ENCODE results near the gene AASDHPPT. TPM values are rescaled to one million over a fixed set of nuclear protein-coding genes. Genes with fewer than 3 reads are reported as not detected.

Gene AASDHPPT
- polyA plus RNA-seq, result 35.1 TPM
- long read RNA-seq, donor 1, transcript AASDHPPT-201 (6 exons, 2,955 nt), result major isoform, 10 of 11 reads
- long read RNA-seq, donor 1, partial matches to known transcripts, result 0 of 11 reads
- long read RNA-seq, donor 1, other reads (novel, unspliced or antisense), result 0 of 11 reads
- long read RNA-seq, donor 2, full-length matches to known transcripts, result 22 of 22 reads
- long read RNA-seq, donor 2, partial matches to known transcripts, result 0 of 22 reads
- long read RNA-seq, donor 2, other reads (novel, unspliced or antisense), result 0 of 22 reads
- long read RNA-seq, donor 3, result 0 reads
- long read RNA-seq, donor 4, transcript AASDHPPT-201 (6 exons, 2,955 nt), result major isoform, 5 of 5 reads
- long read RNA-seq, donor 4, partial matches to known transcripts, result 0 of 5 reads
- long read RNA-seq, donor 4, other reads (novel, unspliced or antisense), result 0 of 5 reads
- long read RNA-seq, donor 5, transcript AASDHPPT-201 (6 exons, 2,955 nt), result major isoform, 12 of 13 reads
- long read RNA-seq, donor 5, partial matches to known transcripts, result 0 of 13 reads
- long read RNA-seq, donor 5, other reads (novel, unspliced or antisense), result 0 of 13 reads
- long read RNA-seq, donor 6, transcript AASDHPPT-201 (6 exons, 2,955 nt), result major isoform, 26 of 27 reads
- long read RNA-seq, donor 6, partial matches to known transcripts, result 0 of 27 reads
- long read RNA-seq, donor 6, other reads (novel, unspliced or antisense), result 0 of 27 reads
- long read RNA-seq, donor 7, transcript AASDHPPT-201 (6 exons, 2,955 nt), result major isoform, 12 of 12 reads
- long read RNA-seq, donor 7, partial matches to known transcripts, result 0 of 12 reads
- long read RNA-seq, donor 7, other reads (novel, unspliced or antisense), result 0 of 12 reads
- long read RNA-seq, donor 8, full-length matches to known transcripts, result 23 of 23 reads
- long read RNA-seq, donor 8, partial matches to known transcripts, result 0 of 23 reads
- long read RNA-seq, donor 8, other reads (novel, unspliced or antisense), result 0 of 23 reads
- long read RNA-seq, donor 9, transcript AASDHPPT-201 (6 exons, 2,955 nt), result major isoform, 19 of 19 reads
- long read RNA-seq, donor 9, partial matches to known transcripts, result 0 of 19 reads
- long read RNA-seq, donor 9, other reads (novel, unspliced or antisense), result 0 of 19 reads
- long read RNA-seq, donor 10, full-length matches to known transcripts, result 26 of 50 reads
- long read RNA-seq, donor 10, partial matches to known transcripts, result 18 of 50 reads
- long read RNA-seq, donor 10, other reads (novel, unspliced or antisense), result 6 of 50 reads
- long read RNA-seq, donor 11, transcript AASDHPPT-201 (6 exons, 2,955 nt), result major isoform, 17 of 17 reads
- long read RNA-seq, donor 11, partial matches to known transcripts, result 0 of 17 reads
- long read RNA-seq, donor 11, other reads (novel, unspliced or antisense), result 0 of 17 reads

DNA sequence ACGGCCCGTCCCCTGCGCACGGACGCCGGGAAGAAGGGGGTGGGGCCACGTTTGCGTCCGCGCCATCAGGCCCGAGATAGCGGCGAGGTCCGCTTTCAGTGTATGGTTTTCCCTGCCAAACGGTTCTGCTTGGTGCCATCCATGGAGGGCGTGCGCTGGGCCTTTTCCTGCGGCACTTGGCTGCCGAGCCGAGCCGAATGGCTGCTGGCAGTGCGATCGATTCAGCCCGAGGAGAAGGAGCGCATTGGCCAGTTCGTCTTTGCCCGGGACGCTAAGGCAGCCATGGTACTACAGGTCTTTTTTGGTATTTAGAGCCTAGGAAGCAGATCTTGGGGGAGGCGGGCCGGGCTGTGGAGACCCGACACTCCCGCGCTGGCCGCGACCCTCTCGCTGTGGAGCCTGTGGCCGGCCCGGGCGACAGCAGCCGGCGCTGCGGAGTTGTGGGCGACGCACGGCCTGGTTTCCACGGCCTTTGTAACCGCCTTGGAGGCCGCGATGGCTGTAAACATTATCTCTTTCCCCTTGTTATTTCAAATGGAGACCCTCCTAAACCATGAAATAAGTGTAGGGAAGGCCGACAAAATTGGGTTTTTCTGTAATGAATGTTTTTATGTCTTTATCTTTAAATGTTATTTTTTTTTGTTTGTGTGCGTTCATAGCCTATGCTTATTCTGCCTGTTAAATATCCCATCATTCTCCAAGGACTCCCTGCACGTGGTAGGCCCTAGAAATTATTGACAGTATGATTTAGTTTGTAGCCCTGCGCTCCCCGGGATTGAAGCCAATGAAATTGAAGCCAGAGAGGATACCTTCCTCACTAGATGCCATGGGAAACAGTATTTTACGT is at the start of gene AASDHPPT:
Gene AASDHPPT, plus strand, starts transcription at position 54 of the 847 bp plus-strand sequence. Its CDS starts 49 bp downstream, at position 103.
- peak in 1 of 2 donors; percentile 12 for DNase-seq
- no peaks in the 10 kb centered on the region for H3K9me3 ChIP-seq (ENCODE audit: control insufficient read depth, low read depth, low read length)
- no peaks in the 10 kb centered on the region for H3K27me3 ChIP-seq (ENCODE audit: control insufficient read depth, insufficient read depth, low read length)
- peaks cover 19% of the 10 kb centered on the region for H3K36me3 ChIP-seq (ENCODE audit: control insufficient read depth, insufficient read depth, low read length)
- H3K27ac ChIP-seq (ENCODE audit: low read length), result peak within 1 kb of the TSS; percentile 98
- H3K4me3 ChIP-seq (ENCODE audit: low read length), result peak within 1 kb of the TSS; percentile 86
- no peaks in the 10 kb centered on the region for H3K4me1 ChIP-seq (ENCODE audit: control insufficient read depth, insufficient read depth, low read length)
- WGBS (ENCODE audit: insufficient coverage, low lambda C conversion rate), result 0% methylated on average over 2 of the region's 55 CpGs

- Histone ChIP-seq H3K4me1 (ENCODE audit: control insufficient read depth, insufficient read depth, low read length) (no peaks in the 10 kb centered on the region), H3K9me3 (ENCODE audit: control insufficient read depth, low read depth, low read length) (no peaks in the 10 kb centered on the region), H3K27ac (ENCODE audit: low read length) (no peak overlapping the region), H3K4me3 (ENCODE audit: low read length) (no peak overlapping the region), H3K27me3 (ENCODE audit: control insufficient read depth, insufficient read depth, low read length) (no peaks in the 10 kb centered on the region), H3K36me3 (ENCODE audit: control insufficient read depth, insufficient read depth, low read length) (no peaks in the 10 kb centered on the region)
- no peak for DNase-seq
- 44% methylated on average over 4 of the region's 4 CpGs for WGBS (ENCODE audit: insufficient coverage, low lambda C conversion rate)
Observed at GRCh38 chr11:106030609-106031008, 46.9 kb upstream of the AASDHPPT start.

DNA sequence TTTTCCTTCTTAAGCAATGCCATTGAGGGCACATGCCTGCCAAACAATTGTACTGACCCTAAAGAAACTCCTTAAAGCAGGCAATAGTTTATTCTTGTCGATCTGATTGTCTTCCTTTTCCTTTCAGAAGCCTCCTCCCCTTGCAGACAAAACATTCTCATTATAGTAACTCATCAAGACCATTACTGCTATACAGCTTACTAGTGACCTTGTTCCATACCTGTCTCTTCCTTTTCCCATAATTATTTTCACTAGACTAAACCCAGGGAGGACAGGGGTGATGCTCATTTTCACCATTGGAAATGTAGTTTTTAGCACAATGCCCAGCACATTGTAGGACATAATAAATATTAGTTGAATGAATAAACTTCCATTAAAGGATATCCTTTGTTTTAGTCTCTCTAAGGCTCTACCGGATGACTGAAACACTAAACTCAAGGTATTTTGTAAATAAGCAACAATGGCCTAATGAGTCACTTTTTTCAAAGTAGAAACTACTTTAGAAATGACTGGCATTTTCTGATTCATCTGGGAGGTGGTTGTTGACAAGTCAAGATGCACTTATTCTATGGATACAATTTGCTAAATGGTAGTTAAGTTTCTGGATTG is 46.2 kb upstream of the AASDHPPT start:
- no peaks in the 10 kb centered on the region for H3K36me3 ChIP-seq (ENCODE audit: control insufficient read depth, insufficient read depth, low read length)
- no peak for DNase-seq
- no peaks in the 10 kb centered on the region for H3K9me3 ChIP-seq (ENCODE audit: control insufficient read depth, low read depth, low read length)
- H3K4me3 ChIP-seq (ENCODE audit: low read length), result no peak overlapping the region
- no peaks in the 10 kb centered on the region for H3K27me3 ChIP-seq (ENCODE audit: control insufficient read depth, insufficient read depth, low read length)
- no peak overlapping the region for H3K27ac ChIP-seq (ENCODE audit: low read length)
- 80% methylated on average over 1 of the region's 2 CpGs for WGBS (ENCODE audit: insufficient coverage, low lambda C conversion rate)
- H3K4me1 ChIP-seq (ENCODE audit: control insufficient read depth, insufficient read depth, low read length), result no peaks in the 10 kb centered on the region

DNA sequence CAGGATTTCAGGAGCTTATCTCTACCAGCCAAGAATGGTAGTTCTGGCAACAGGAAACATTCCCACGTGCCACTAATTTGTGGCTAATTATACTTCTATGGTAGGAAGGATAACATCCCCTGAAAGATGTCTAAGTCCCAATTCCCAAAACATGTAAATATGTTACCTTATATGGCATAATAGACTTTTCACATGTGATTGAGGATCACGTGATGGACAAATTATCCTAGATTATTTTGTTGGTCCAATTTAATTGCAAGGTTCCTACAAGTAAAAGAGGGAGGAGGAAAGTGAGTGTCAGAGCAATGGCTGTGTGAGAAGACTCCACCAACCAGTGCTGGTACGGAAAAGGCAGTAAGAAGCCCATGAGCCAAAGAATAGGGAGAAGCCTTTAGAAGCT is 45.5 kb upstream of the AASDHPPT start:
- H3K4me1 ChIP-seq (ENCODE audit: control insufficient read depth, insufficient read depth, low read length), result no peaks in the 10 kb centered on the region
- H3K4me3 ChIP-seq (ENCODE audit: low read length), result no peak overlapping the region
- DNase-seq, result no peak
- H3K36me3 ChIP-seq (ENCODE audit: control insufficient read depth, insufficient read depth, low read length), result no peaks in the 10 kb centered on the region
- no peak overlapping the region for H3K27ac ChIP-seq (ENCODE audit: low read length)
- WGBS (ENCODE audit: insufficient coverage, low lambda C conversion rate), result 100% methylated on average over 2 of the region's 3 CpGs
- no peaks in the 10 kb centered on the region for H3K27me3 ChIP-seq (ENCODE audit: control insufficient read depth, insufficient read depth, low read length)
- H3K9me3 ChIP-seq (ENCODE audit: control insufficient read depth, low read depth, low read length), result no peaks in the 10 kb centered on the region

DNA sequence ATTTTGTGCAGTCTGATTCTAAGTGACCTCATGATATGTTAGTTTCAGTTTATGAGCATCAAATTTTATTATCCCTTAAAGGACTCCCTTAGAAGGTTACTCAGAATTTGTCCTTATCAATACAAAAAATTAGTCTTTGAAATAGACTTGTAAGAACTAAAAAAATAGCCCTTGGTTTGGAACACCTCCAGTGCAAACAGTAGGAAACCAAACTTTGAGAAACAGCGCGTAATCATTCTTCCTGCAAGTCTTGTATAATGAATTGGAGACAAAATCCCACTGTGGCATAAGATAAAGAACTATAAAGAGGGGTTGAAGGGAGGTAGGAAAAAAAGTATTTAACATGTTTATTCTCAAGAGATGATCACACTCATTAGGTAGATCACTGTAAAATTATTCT is 44.6 kb upstream of the AASDHPPT start:
- Histone ChIP-seq H3K4me1 (ENCODE audit: control insufficient read depth, insufficient read depth, low read length) (peaks cover 4% of the 10 kb centered on the region), H3K27ac (ENCODE audit: low read length) (no peak overlapping the region), H3K9me3 (ENCODE audit: control insufficient read depth, low read depth, low read length) (no peaks in the 10 kb centered on the region), H3K36me3 (ENCODE audit: control insufficient read depth, insufficient read depth, low read length) (no peaks in the 10 kb centered on the region), H3K4me3 (ENCODE audit: low read length) (no peak overlapping the region), H3K27me3 (ENCODE audit: control insufficient read depth, insufficient read depth, low read length) (no peaks in the 10 kb centered on the region)
- no peak for DNase-seq
- no CpG with 5 or more reads among the region's 2 CpGs for WGBS (ENCODE audit: insufficient coverage, low lambda C conversion rate)

- no peak overlapping the region for H3K4me3 ChIP-seq (ENCODE audit: low read length)
- no peaks in the 10 kb centered on the region for H3K9me3 ChIP-seq (ENCODE audit: control insufficient read depth, low read depth, low read length)
- H3K36me3 ChIP-seq (ENCODE audit: control insufficient read depth, insufficient read depth, low read length), result no peaks in the 10 kb centered on the region
- no peak overlapping the region for H3K27ac ChIP-seq (ENCODE audit: low read length)
- no peak for DNase-seq
- H3K4me1 ChIP-seq (ENCODE audit: control insufficient read depth, insufficient read depth, low read length), result peaks cover 2% of the 10 kb centered on the region
- H3K27me3 ChIP-seq (ENCODE audit: control insufficient read depth, insufficient read depth, low read length), result no peaks in the 10 kb centered on the region
Observed at GRCh38 chr11:106043540-106043939, 33.9 kb upstream of the AASDHPPT start.

DNA sequence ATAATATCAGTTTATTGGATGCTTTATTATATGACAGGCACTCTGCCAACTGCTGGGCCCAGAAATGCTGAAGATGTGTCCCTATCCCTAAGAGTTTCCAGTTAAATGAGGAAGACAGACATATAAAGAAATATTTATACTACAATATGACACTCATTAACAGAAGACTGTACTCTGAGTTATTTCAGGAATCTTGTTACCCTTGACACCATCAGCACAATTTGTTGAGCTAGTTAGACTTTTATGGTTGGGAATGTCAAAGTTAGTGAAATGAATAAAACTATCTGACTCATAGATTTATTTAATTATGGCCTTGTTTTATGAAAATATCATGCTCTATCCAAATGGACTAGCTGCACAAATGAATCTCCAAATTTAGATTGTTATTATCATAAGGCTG is 29.8 kb upstream of the AASDHPPT start:
- DNase-seq, result no peak
- H3K4me3 ChIP-seq (ENCODE audit: low read length), result no peak overlapping the region
- no peak overlapping the region for H3K27ac ChIP-seq (ENCODE audit: low read length)
- peaks cover 2% of the 10 kb centered on the region for H3K4me1 ChIP-seq (ENCODE audit: control insufficient read depth, insufficient read depth, low read length)
- H3K36me3 ChIP-seq (ENCODE audit: control insufficient read depth, insufficient read depth, low read length), result no peaks in the 10 kb centered on the region
- no peaks in the 10 kb centered on the region for H3K9me3 ChIP-seq (ENCODE audit: control insufficient read depth, low read depth, low read length)
- H3K27me3 ChIP-seq (ENCODE audit: control insufficient read depth, insufficient read depth, low read length), result no peaks in the 10 kb centered on the region

DNA sequence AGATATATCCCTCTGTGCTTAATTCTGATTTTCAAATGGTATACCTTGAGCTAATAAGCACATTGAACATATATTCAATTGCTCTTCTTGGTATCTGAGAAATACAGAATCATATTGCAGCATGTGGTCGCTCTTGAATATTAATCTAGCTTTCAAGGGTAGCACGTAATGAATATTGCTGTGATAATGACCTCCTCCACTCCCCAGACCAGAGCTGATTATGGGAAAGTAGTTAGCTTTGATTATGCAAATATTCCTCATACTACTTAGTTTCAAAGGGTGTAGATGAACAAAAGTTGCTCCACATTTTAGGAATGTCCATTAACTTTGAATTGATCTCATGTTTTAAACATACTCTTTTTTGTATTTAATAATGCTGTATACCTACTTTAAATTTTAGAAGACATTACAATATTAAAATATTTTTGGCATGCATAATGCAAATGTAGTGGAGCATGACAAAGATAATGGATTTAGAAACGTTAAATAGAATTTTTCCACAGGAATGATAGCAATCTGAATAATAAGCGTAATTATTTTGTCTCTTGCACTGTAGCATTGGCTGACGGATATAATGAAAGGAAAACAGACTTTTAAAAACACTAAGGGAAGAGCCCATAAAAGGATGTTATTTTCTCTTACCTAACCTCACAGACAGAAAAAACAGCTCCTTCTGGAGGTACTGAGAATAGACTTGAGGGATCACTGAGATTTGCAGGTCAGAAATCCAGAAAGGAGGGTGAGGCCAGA is 27.6 kb upstream of the AASDHPPT start:
- no peak overlapping the region for H3K4me3 ChIP-seq (ENCODE audit: low read length)
- H3K36me3 ChIP-seq (ENCODE audit: control insufficient read depth, insufficient read depth, low read length), result no peaks in the 10 kb centered on the region
- H3K4me1 ChIP-seq (ENCODE audit: control insufficient read depth, insufficient read depth, low read length), result peaks cover 2% of the 10 kb centered on the region
- 77% methylated on average over 4 of the region's 5 CpGs for WGBS (ENCODE audit: insufficient coverage, low lambda C conversion rate)
- DNase-seq, result no peak
- H3K27me3 ChIP-seq (ENCODE audit: control insufficient read depth, insufficient read depth, low read length), result no peaks in the 10 kb centered on the region
- H3K9me3 ChIP-seq (ENCODE audit: control insufficient read depth, low read depth, low read length), result no peaks in the 10 kb centered on the region
- no peak overlapping the region for H3K27ac ChIP-seq (ENCODE audit: low read length)

DNA sequence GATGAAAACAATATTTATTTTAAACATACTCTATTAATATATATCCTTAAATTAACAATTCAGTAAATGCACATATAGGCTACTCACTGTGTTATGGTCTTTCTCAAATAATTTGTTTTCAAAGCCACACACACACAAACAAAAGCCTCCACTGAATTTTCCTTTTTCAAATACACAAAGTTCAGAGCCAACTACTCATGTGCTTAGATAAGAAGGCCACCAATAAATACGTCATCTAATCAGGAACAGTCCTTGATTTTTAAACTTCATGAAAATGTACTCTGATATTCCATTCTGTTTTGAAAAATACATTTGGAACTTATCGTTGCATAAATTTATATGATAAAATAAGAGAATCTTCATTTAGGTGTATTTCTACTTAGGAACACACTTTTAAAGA is 26.4 kb upstream of the AASDHPPT start:
- Histone ChIP-seq H3K27me3 (ENCODE audit: control insufficient read depth, insufficient read depth, low read length) (no peaks in the 10 kb centered on the region), H3K9me3 (ENCODE audit: control insufficient read depth, low read depth, low read length) (no peaks in the 10 kb centered on the region), H3K4me1 (ENCODE audit: control insufficient read depth, insufficient read depth, low read length) (peaks cover 2% of the 10 kb centered on the region), H3K27ac (ENCODE audit: low read length) (no peak overlapping the region), H3K4me3 (ENCODE audit: low read length) (no peak overlapping the region), H3K36me3 (ENCODE audit: control insufficient read depth, insufficient read depth, low read length) (no peaks in the 10 kb centered on the region)
- peak in 1 of 2 donors; percentile 29 for DNase-seq
- 57% methylated on average over 2 of the region's 2 CpGs for WGBS (ENCODE audit: insufficient coverage, low lambda C conversion rate)
